PC-3 (cell line): ENCODE results near the gene JAKMIP2. TPM values are rescaled to one million over a fixed set of nuclear protein-coding genes. Genes with fewer than 3 reads are reported as not detected.
A peak's percentile ranks its signal among the peaks of the same experiment; 100 is the strongest.
"Not testable (repeated sequence)": the region's sequence is repeated elsewhere in the genome, so short reads cannot be mapped to it uniquely, and the experiment has no call there.

Experiments
- ATAC-seq: fragments of 200-7000 bp; cut with Tn5 transposase; 2 replicates; pipeline ENCODE4 v1.9.1; 2020; ENCODE audit warnings: mild to moderate bottlenecking, moderate library complexity
- BruUV-seq: library from RNA; stranded (reverse); fragments of 400-500 nt; replicated peaks from 2 replicates; lab custom pipeline; 2021; lab: Mats Ljungman, UMichigan
- CTCF ChIA-PET: fragments of 300-600 bp; sonication (Branson Sonifier 250); formaldehyde crosslinking; loops from one replicate; lab custom pipeline; 2022; ENCODE audit warnings: antibody characterized with exemption; lab: Charles Lee
- POLR2A ChIA-PET: fragments of 300-600 bp; sonication (Branson Sonifier 250); formaldehyde crosslinking; loops from one replicate; lab custom pipeline; 2022; ENCODE audit warnings: antibody characterized with exemption; ENCODE audit not compliant: unreplicated experiment; lab: Charles Lee
- DNase-seq: peaks from one replicate; pipeline ENCODE4 v3.0.0-alpha.2; 2015
- H2AFZ ChIP-seq: fragments of 300-600 bp; sonication (generic); 2 replicates; pipeline ENCODE4 v1.6.0; 2016; ENCODE audit warnings: antibody characterized with exemption, low read length
- H3F3A ChIP-seq: fragments of 300-600 bp; sonication (generic); one replicate; pipeline ENCODE4 v1.6.0; 2017; ENCODE audit warnings: antibody characterized with exemption, low read length, control low read depth, mild to moderate bottlenecking; ENCODE audit not compliant: unreplicated experiment
- H3K27ac ChIP-seq: fragments of 300-600 bp; sonication (generic); 2 replicates; pipeline ENCODE4 v1.5.1; 2016; ENCODE audit warnings: mild to moderate bottlenecking, low read length
- H3K27me3 ChIP-seq: fragments of 300-600 bp; sonication (generic); 2 replicates; pipeline ENCODE4 v1.6.1; 2016; ENCODE audit warnings: low read length, mixed read lengths
- H3K36me3 ChIP-seq: fragments of 300-600 bp; sonication (generic); 2 replicates; pipeline ENCODE4 v1.6.1; 2016; ENCODE audit warnings: low read depth, mixed run types, low read length, mixed read lengths
- H3K4me1 ChIP-seq: fragments of 300-600 bp; sonication (generic); 2 replicates; pipeline ENCODE4 v1.5.1; 2016; ENCODE audit warnings: low read length; ENCODE audit not compliant: insufficient read depth
- H3K4me2 ChIP-seq: fragments of 300-600 bp; sonication (generic); 2 replicates; pipeline ENCODE4 v1.6.0; 2016; ENCODE audit warnings: low read length
- H3K4me3 ChIP-seq: fragments of 300-600 bp; sonication (generic); 2 replicates; pipeline ENCODE4 v1.5.1; 2016; ENCODE audit warnings: mild to moderate bottlenecking, low read length, mixed read lengths
- H3K79me2 ChIP-seq: fragments of 300-600 bp; sonication (generic); 2 replicates; pipeline ENCODE4 v1.6.1; 2017; ENCODE audit warnings: low read length, mixed read lengths
- H3K9ac ChIP-seq: fragments of 300-600 bp; sonication (generic); 2 replicates; pipeline ENCODE4 v1.6.0; 2016; ENCODE audit warnings: mild to moderate bottlenecking, low read length
- H3K9me2 ChIP-seq: fragments of 300-600 bp; sonication (generic); replicated peaks from 2 replicates; pipeline ENCODE4 v1.6.1; 2016; ENCODE audit warnings: mixed run types, low read length, mixed read lengths
- H3K9me3 ChIP-seq: fragments of 300-600 bp; sonication (generic); 2 replicates; pipeline ENCODE4 v1.6.1; 2016; ENCODE audit warnings: low read length, mixed read lengths
- H4K20me1 ChIP-seq: fragments of 300-600 bp; sonication (generic); 2 replicates; pipeline ENCODE4 v1.6.1; 2016; ENCODE audit warnings: low read length, mixed read lengths
- CTCF ChIP-seq: fragments of 300-600 bp; sonication (generic); conservative IDR thresholded peaks from 2 replicates; pipeline ENCODE4 v1.5.1; 2017; ENCODE audit warnings: antibody characterized with exemption, low read depth, mild to moderate bottlenecking, low read length
- EZH2 ChIP-seq: fragments of 300-600 bp; sonication (generic); IDR thresholded peaks from one replicate; pipeline ENCODE4 v1.6.1; 2017; ENCODE audit warnings: antibody characterized with exemption, mild to moderate bottlenecking, low read length; ENCODE audit not compliant: unreplicated experiment
- EZH2phosphoT487 ChIP-seq: fragments of 300-600 bp; sonication (generic); IDR thresholded peaks from 2 replicates; pipeline ENCODE4 v1.6.1; 2018; ENCODE audit warnings: mild to moderate bottlenecking, antibody characterized with exemption, low read length, borderline replicate concordance
- intact Hi-C: fragments of 100-400 bp; cut with micrococcal nuclease; formaldehyde crosslinking; loops from 2 replicates; pipeline ENCODE4 v1.9.0; 2023
- total RNA-seq: library from RNA; depleted of rRNA; stranded (reverse); fragments of >200 nt; gene quantifications from 2 replicates; pipeline ENCODE4 v1.2.3, GENCODE V29; 2014

Gene JAKMIP2
- total RNA-seq, 1 experiment from 2014 or later: 0.15 TPM

- Histone ChIP-seq H2AFZ (no peak overlapping the region), H3F3A (no peaks in the 10 kb centered on the region), H3K9me3 (no peaks in the 10 kb centered on the region), H4K20me1 (no peaks in the 10 kb centered on the region), H3K4me3 (no peak overlapping the region), H3K4me2 (no peak overlapping the region), H3K9me2 (no peaks in the 10 kb centered on the region), H3K36me3 (no peaks in the 10 kb centered on the region), H3K79me2 (no peaks in the 10 kb centered on the region), H3K27me3 (no peaks in the 10 kb centered on the region), H3K9ac (no peak overlapping the region), H3K27ac (no peak overlapping the region), H3K4me1 (no peaks in the 10 kb centered on the region)
- ATAC-seq (peak; percentile 73), DNase-seq (peak; percentile 27)
- POLR2A ChIA-PET: no interaction called here
- BruUV-seq: no TSS peak
- TF ChIP-seq CTCF (no peak), EZH2phosphoT487 (no peak), EZH2 (no peak)
- CTCF ChIA-PET: no interaction called here
- intact Hi-C loops: no loop called here
Measured at GRCh38 chr5:147727200-147727599, 55.3 kb downstream of the JAKMIP2 start.

DNA sequence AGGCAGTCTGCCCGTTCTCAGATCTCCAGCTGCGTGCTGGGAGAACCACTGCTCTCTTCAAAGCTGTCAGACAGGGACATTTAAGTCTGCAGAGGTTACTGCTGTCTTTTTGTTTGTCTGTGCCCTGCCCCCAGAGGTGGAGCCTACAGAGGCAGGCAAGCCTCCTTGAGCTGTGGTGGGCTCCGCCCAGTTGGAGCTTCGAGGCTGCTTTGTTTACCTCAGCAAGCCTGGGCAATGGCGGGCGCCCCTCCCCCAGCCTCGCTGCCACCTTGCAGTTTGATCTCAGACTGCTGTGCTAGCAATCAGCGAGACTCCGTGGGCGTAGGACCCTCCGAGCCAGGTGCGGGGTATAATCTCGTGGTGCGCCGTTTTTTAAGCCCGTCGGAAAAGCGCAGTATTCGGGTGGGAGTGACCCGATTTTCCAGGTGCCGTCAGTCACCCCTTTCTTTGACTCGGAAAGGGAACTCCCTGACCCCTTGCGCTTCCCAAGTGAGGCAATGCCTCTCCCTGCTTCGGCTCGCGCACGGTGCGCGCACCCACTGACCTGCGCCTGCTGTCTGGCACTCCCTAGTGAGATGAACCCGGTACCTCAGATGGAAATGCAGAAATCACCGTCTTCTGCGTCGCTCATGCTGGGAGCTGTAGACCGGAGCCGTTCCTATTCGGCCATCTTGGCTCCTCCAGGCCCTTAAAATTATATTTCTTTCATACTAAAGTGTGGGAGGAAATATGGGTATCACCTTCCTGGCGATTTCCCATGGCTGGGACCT is 61.2 kb downstream of the JAKMIP2 start:
- H3F3A ChIP-seq, H3K9me3 ChIP-seq, H4K20me1 ChIP-seq, H3K9me2 ChIP-seq, H3K79me2 ChIP-seq, H3K27me3 ChIP-seq, intact Hi-C loops, H3K27ac ChIP-seq, CTCF ChIA-PET, H3K9ac ChIP-seq, H3K4me1 ChIP-seq, H3K36me3 ChIP-seq, ATAC-seq, POLR2A ChIA-PET, DNase-seq: not testable (repeated sequence)
- Histone ChIP-seq H3K4me2 (peak overlapping the region; percentile 16), H3K4me3 (peak overlapping the region; percentile 29), H2AFZ (peak overlapping the region; percentile 3; the same call in 1 of the 2 replicates)
- TSS peak; percentile 52 for BruUV-seq

- H3K79me2 ChIP-seq: no peaks in the 10 kb centered on the region
- H3K4me1 ChIP-seq: peaks cover 12% of the 10 kb centered on the region
- POLR2A ChIA-PET: interaction anchor here (0.6 kb wide), 1 partner anchor 28 kb away, joined by 3 read pairs; no protein-coding TSS in a partner anchor
- intact Hi-C loops: no loop called here
- H3K9me3 ChIP-seq: no peaks in the 10 kb centered on the region
- peak overlapping the region; percentile 50 for H3K4me2 ChIP-seq
- DNase-seq (peak; percentile 52), ATAC-seq (peak; percentile 99)
- H3K9ac ChIP-seq: no peak overlapping the region
- no peaks in the 10 kb centered on the region for H3K9me2 ChIP-seq
- TF ChIP-seq EZH2phosphoT487 (no peak), CTCF (no peak), EZH2 (no peak)
- peak overlapping the region; percentile 15; the same call in 1 of the 2 replicates for H3K4me3 ChIP-seq
- H3F3A ChIP-seq: no peaks in the 10 kb centered on the region
- H2AFZ ChIP-seq: peak overlapping the region; percentile 1; the same call in 1 of the 2 replicates
- H3K36me3 ChIP-seq: no peaks in the 10 kb centered on the region
- H3K27ac ChIP-seq: no peak overlapping the region
- no TSS peak for BruUV-seq
- CTCF ChIA-PET: no interaction called here
- H4K20me1 ChIP-seq: no peaks in the 10 kb centered on the region
- no peaks in the 10 kb centered on the region for H3K27me3 ChIP-seq
Measured at GRCh38 chr5:147713550-147714295, 68.8 kb downstream of the JAKMIP2 start.
